HG03175 (cell line): ENCODE results near the gene ANKS1B.
"Not testable (repeated sequence)": the region's sequence is repeated elsewhere in the genome, so short reads cannot be mapped to it uniquely, and the experiment has no call there.

ENCODE experiments used
- ATAC-seq: cut with Tn5 transposase; IDR thresholded peaks from one replicate; pipeline ENCODE4 v1.9.1; 2021; ENCODE audit warnings: mild to moderate bottlenecking, moderate library complexity; ENCODE audit not compliant: unreplicated experiment

Gene ANKS1B

GRCh38 chr12:99879439-99879838 lies 105.3 kb downstream of the ANKS1B start:
- ATAC-seq: no peak

GRCh38 chr12:99875081-99875480 lies 109.7 kb downstream of the ANKS1B start:
- ATAC-seq: no peak

- no peak for ATAC-seq
Measured at GRCh38 chr12:99870085-99870484, 114.7 kb downstream of the ANKS1B start.

GRCh38 chr12:99861731-99862130 lies 123.0 kb downstream of the ANKS1B start:
- ATAC-seq: no peak

- ATAC-seq: no peak
Measured at GRCh38 chr12:99859126-99859525, 125.6 kb downstream of the ANKS1B start.

- ATAC-seq: no peak
Measured at GRCh38 chr12:99852666-99853065, 132.1 kb downstream of the ANKS1B start.

GRCh38 chr12:99847936-99848335 lies 136.8 kb downstream of the ANKS1B start:
- no peak for ATAC-seq

- no peak for ATAC-seq
Measured at GRCh38 chr12:99834710-99835109, 150.0 kb downstream of the ANKS1B start.

GRCh38 chr12:99833397-99833796 lies 151.3 kb downstream of the ANKS1B start:
- no peak for ATAC-seq

- ATAC-seq: no peak
Measured at GRCh38 chr12:99824900-99825542, 159.7 kb downstream of the ANKS1B start.

- ATAC-seq: no peak
Measured at GRCh38 chr12:99822273-99822672, 162.5 kb downstream of the ANKS1B start.

- no peak for ATAC-seq
Measured at GRCh38 chr12:99810718-99811593, 173.8 kb downstream of the ANKS1B start.

GRCh38 chr12:99809909-99810308 lies 174.8 kb downstream of the ANKS1B start:
- ATAC-seq: no peak

GRCh38 chr12:99806304-99806703 lies 178.4 kb downstream of the ANKS1B start:
- no peak for ATAC-seq

- no peak for ATAC-seq
Measured at GRCh38 chr12:99804715-99805114, 180.0 kb downstream of the ANKS1B start.

- no peak for ATAC-seq
Measured at GRCh38 chr12:99800605-99801004, 184.1 kb downstream of the ANKS1B start.

GRCh38 chr12:99797931-99798330 lies 186.8 kb downstream of the ANKS1B start:
- not testable (repeated sequence) for ATAC-seq

GRCh38 chr12:99783421-99783820 lies 201.3 kb downstream of the ANKS1B start:
- ATAC-seq: no peak

- no peak for ATAC-seq
Measured at GRCh38 chr12:99772274-99772673, 212.5 kb downstream of the ANKS1B start.

- ATAC-seq: no peak
Measured at GRCh38 chr12:99771659-99772058, 213.1 kb downstream of the ANKS1B start.

GRCh38 chr12:99769396-99769980 lies 215.2 kb downstream of the ANKS1B start:
- no peak for ATAC-seq

- ATAC-seq: no peak
Measured at GRCh38 chr12:99768758-99769157, 216.0 kb downstream of the ANKS1B start.
